ENCODE measurements around the gene SLIT3. TPM values are rescaled to one million over a fixed set of nuclear protein-coding genes. Genes with fewer than 3 reads are reported as not detected.

The SLIT3 gene
- total RNA-seq, 1 experiment from 2014 or later: 0.44 TPM

GRCh38 chr5:169048181-169049125 lies 252.5 kb downstream of the SLIT3 start:
- H3K4me3 ChIP-seq (ENCODE audit: low read length): no peak overlapping the region
- DNase-seq: no peak
- H2AFZ ChIP-seq (ENCODE audit: low read length): no peak overlapping the region
- ChIA-PET POLR2A (ENCODE audit: unreplicated experiment) (no interaction called here), CTCF (no interaction called here)
- no peaks in the 10 kb centered on the region for H3F3A ChIP-seq (ENCODE audit: low read length, unreplicated experiment)
- H3K36me3 ChIP-seq (ENCODE audit: low read depth, low read length): no peaks in the 10 kb centered on the region
- no peak overlapping the region for H3K4me2 ChIP-seq (ENCODE audit: low read length)
- BruUV-seq (replicated peaks): no TSS peak
- no peaks in the 10 kb centered on the region for H4K20me1 ChIP-seq (ENCODE audit: low read length)
- H3K9ac ChIP-seq (ENCODE audit: low read length): no peak overlapping the region
- H3K27me3 ChIP-seq (ENCODE audit: low read length): peaks cover 11% of the 10 kb centered on the region; the same call in 1 of the 2 replicates
- TF ChIP-seq EZH2 (IDR thresholded peaks at IDR 0.05; ENCODE audit: low read length, unreplicated experiment): no peak
- TF ChIP-seq, protein P1, sequence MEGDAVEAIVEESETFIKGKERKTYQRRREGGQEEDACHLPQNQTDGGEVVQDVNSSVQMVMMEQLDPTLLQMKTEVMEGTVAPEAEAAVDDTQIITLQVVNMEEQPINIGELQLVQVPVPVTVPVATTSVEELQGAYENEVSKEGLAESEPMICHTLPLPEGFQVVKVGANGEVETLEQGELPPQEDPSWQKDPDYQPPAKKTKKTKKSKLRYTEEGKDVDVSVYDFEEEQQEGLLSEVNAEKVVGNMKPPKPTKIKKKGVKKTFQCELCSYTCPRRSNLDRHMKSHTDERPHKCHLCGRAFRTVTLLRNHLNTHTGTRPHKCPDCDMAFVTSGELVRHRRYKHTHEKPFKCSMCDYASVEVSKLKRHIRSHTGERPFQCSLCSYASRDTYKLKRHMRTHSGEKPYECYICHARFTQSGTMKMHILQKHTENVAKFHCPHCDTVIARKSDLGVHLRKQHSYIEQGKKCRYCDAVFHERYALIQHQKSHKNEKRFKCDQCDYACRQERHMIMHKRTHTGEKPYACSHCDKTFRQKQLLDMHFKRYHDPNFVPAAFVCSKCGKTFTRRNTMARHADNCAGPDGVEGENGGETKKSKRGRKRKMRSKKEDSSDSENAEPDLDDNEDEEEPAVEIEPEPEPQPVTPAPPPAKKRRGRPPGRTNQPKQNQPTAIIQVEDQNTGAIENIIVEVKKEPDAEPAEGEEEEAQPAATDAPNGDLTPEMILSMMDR (conservative IDR thresholded peaks at IDR 0.05; ENCODE audit: low read depth, low read length): no peak
- TF ChIP-seq EZH2phosphoT487 (IDR thresholded peaks at IDR 0.05; ENCODE audit: borderline replicate concordance, low read length): no peak
- ATAC-seq: no peak
- H3K27ac ChIP-seq (ENCODE audit: low read length): no peak overlapping the region
- H3K9me3 ChIP-seq (ENCODE audit: low read length): no peaks in the 10 kb centered on the region
- no peaks in the 10 kb centered on the region for H3K79me2 ChIP-seq (ENCODE audit: low read length)
- intact Hi-C loops (cut with micrococcal nuclease): no loop called here
- no peaks in the 10 kb centered on the region for H3K9me2 ChIP-seq (replicated peaks; ENCODE audit: low read length)
- H3K4me1 ChIP-seq (ENCODE audit: insufficient read depth, low read length): peaks cover 27% of the 10 kb centered on the region

DNA sequence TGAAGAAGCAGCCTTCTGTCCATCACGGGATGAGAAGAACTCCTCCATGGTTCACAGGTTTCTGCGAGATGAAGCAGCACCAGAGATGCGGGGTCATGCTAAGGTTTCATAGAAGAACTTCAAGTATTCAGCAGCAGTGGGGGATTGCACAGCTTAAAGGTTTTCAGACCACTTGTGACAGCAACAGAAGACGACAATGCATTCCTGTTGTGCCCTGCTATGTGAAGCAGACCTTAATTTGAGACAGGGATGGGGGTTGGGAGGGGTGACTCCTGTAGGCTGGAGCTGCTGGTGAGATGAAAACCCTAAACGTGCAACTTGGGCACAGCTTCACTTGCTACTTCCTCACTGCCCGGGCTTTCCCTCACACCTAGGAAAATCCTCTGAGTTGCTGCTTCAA lies 256.0 kb downstream of the SLIT3 start:
- CTCF ChIA-PET: no interaction called here
- Histone ChIP-seq H3K9me3 (ENCODE audit: low read length) (no peaks in the 10 kb centered on the region), H4K20me1 (ENCODE audit: low read length) (no peaks in the 10 kb centered on the region), H3K36me3 (ENCODE audit: low read depth, low read length) (no peaks in the 10 kb centered on the region), H3K9me2 (replicated peaks; ENCODE audit: low read length) (no peaks in the 10 kb centered on the region), H3K79me2 (ENCODE audit: low read length) (no peaks in the 10 kb centered on the region), H3K4me2 (ENCODE audit: low read length) (no peak overlapping the region), H3K4me1 (ENCODE audit: insufficient read depth, low read length) (peaks cover 8% of the 10 kb centered on the region), H3K9ac (ENCODE audit: low read length) (no peak overlapping the region), H2AFZ (ENCODE audit: low read length) (no peak overlapping the region), H3K4me3 (ENCODE audit: low read length) (no peak overlapping the region), H3F3A (ENCODE audit: low read length, unreplicated experiment) (no peaks in the 10 kb centered on the region), H3K27ac (ENCODE audit: low read length) (no peak overlapping the region), H3K27me3 (ENCODE audit: low read length) (peaks cover 24% of the 10 kb centered on the region; the same call in 1 of the 2 replicates)
- DNase-seq: no peak
- ATAC-seq: no peak
- intact Hi-C loops (cut with micrococcal nuclease): no loop called here
- POLR2A ChIA-PET (ENCODE audit: unreplicated experiment): no interaction called here
- no TSS peak for BruUV-seq (replicated peaks)
- TF ChIP-seq, protein P1 (conservative IDR thresholded peaks at IDR 0.05; ENCODE audit: low read depth, low read length): no peak
- TF ChIP-seq EZH2 (IDR thresholded peaks at IDR 0.05; ENCODE audit: low read length, unreplicated experiment): no peak
- no peak for TF ChIP-seq EZH2phosphoT487 (IDR thresholded peaks at IDR 0.05; ENCODE audit: borderline replicate concordance, low read length)

DNA sequence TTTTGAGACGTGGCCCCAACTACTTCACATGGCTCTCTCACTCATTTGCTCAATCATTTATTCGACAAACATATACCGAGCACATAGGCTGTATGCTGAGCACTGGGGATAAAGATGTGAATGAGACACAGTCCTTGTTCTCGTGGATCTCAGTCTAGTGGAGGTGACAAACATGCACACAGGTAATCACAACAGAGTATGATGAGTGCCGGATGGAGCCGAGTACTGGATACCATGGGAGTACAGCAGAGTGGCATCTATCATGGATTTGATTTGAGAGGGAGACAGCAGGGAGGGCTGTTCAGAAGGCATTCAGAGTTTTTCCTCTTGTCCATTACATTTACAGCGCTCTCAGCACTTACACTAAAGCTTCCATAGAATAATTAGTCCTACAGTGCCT lies 259.8 kb downstream of the SLIT3 start:
- CTCF ChIA-PET: no interaction called here
- Histone ChIP-seq H3F3A (ENCODE audit: low read length, unreplicated experiment) (no peaks in the 10 kb centered on the region), H3K4me1 (ENCODE audit: insufficient read depth, low read length) (no peaks in the 10 kb centered on the region), H3K79me2 (ENCODE audit: low read length) (no peaks in the 10 kb centered on the region), H3K9ac (ENCODE audit: low read length) (no peak overlapping the region), H3K27me3 (ENCODE audit: low read length) (peaks cover 17% of the 10 kb centered on the region; the same call in 1 of the 2 replicates), H3K9me2 (replicated peaks; ENCODE audit: low read length) (no peaks in the 10 kb centered on the region), H3K27ac (ENCODE audit: low read length) (no peak overlapping the region), H3K4me2 (ENCODE audit: low read length) (no peak overlapping the region), H3K9me3 (ENCODE audit: low read length) (no peaks in the 10 kb centered on the region), H4K20me1 (ENCODE audit: low read length) (no peaks in the 10 kb centered on the region), H3K36me3 (ENCODE audit: low read depth, low read length) (no peaks in the 10 kb centered on the region), H3K4me3 (ENCODE audit: low read length) (no peak overlapping the region), H2AFZ (ENCODE audit: low read length) (no peak overlapping the region)
- ATAC-seq (no peak), DNase-seq (no peak)
- TF ChIP-seq EZH2phosphoT487 (IDR thresholded peaks at IDR 0.05; ENCODE audit: borderline replicate concordance, low read length): no peak
- TF ChIP-seq, protein P1 (conservative IDR thresholded peaks at IDR 0.05; ENCODE audit: low read depth, low read length): no peak
- no peak for TF ChIP-seq EZH2 (IDR thresholded peaks at IDR 0.05; ENCODE audit: low read length, unreplicated experiment)
- no TSS peak for BruUV-seq (replicated peaks)
- intact Hi-C loops (cut with micrococcal nuclease): no loop called here
- POLR2A ChIA-PET (ENCODE audit: unreplicated experiment): no interaction called here

All from PC-3 (cell line).